B cell (primary cell): Measurements from ENCODE around the gene NT5DC3. TPM values are rescaled to one million over a fixed set of nuclear protein-coding genes. Genes with fewer than 3 reads are reported as not detected.

Experiments
- ATAC-seq: fragments of 200-7000 bp; cut with Tn5 transposase; one replicate; pipeline ENCODE4 v1.10.0; 2021; ENCODE audit warnings: low read depth, mild to moderate bottlenecking, moderate number of reproducible peaks, moderate library complexity
- CTCF ChIA-PET: fragments of 350-600 bp; sonication (Branson Sonifier 250); formaldehyde crosslinking; loops from one replicate; lab custom pipeline; 2021; ENCODE audit warnings: antibody characterized with exemption, inconsistent platforms; lab: Charles Lee
- POLR2A ChIA-PET: fragments of 350-600 bp; sonication (Branson Sonifier 250); formaldehyde crosslinking; loops from one replicate; lab custom pipeline; 2021; ENCODE audit warnings: antibody characterized with exemption; lab: Charles Lee
- DNase-seq: peaks from one replicate; pipeline ENCODE4 v3.0.0; 2013
- H2AFZ ChIP-seq: 2 replicates; pipeline ENCODE4 v1.6.1; 2012; ENCODE audit warnings: mild to moderate bottlenecking, low read depth, low read length; ENCODE audit not compliant: insufficient read depth, poor library complexity, severe bottlenecking
- H3K27ac ChIP-seq, 2 donors: 1 replicate in 1 of 2; 2 replicates in 1 of 2; pipeline ENCODE4 v1.5.1; 2012 to 2013; ENCODE audit warnings: low read length in 2 of 2, mild to moderate bottlenecking in 2 of 2, moderate library complexity in 1 of 2
- H3K27me3 ChIP-seq, 4 experiments: fragments of 200-600 bp in 1 of 4; sonication (generic) in 1 of 4; replicated peaks in 1 of 4; 1 replicate in 2 of 4; 2 replicates in 2 of 4; pipeline versions ENCODE4 v1.6.1 to v1.7.0; 2013 to 2016; ENCODE audit warnings: low read length in 3 of 4, mild to moderate bottlenecking in 2 of 4, mixed read lengths in 1 of 4, moderate library complexity in 1 of 4; ENCODE audit not compliant: insufficient read depth in 4 of 4, control insufficient read depth in 3 of 4; ENCODE audit errors: control extremely low read depth in 1 of 4
- H3K36me3 ChIP-seq, 2 experiments: replicated peaks in 1 of 2; 1 replicate in 1 of 2; 2 replicates in 1 of 2; pipeline versions ENCODE4 v1.6.1 to v1.7.1; 2013; ENCODE audit warnings: low read length in 1 of 2; ENCODE audit not compliant: insufficient read depth in 2 of 2, control insufficient read depth in 1 of 2; ENCODE audit errors: control extremely low read depth in 1 of 2, extremely low read depth in 1 of 2
- H3K4me1 ChIP-seq, 2 donors: fragments of 200-600 bp in 1 of 2; sonication (generic) in 1 of 2; 1 replicate in 1 of 2; 2 replicates in 1 of 2; pipeline versions ENCODE4 v1.5.1 to v1.6.1; 2013 to 2017; ENCODE audit warnings: low read length in 2 of 2; ENCODE audit not compliant: control insufficient read depth in 2 of 2, insufficient read depth in 2 of 2
- H3K4me2 ChIP-seq: replicated peaks from 2 replicates; pipeline ENCODE3; 2012; ENCODE audit warnings: mild to moderate bottlenecking, low read depth, low read length; ENCODE audit not compliant: poor library complexity, severe bottlenecking
- H3K4me3 ChIP-seq, 5 experiments: fragments of 200-600 bp in 1 of 5; sonication (generic) in 1 of 5; 1 replicate in 3 of 5; 2 replicates in 2 of 5; pipeline versions ENCODE4 v1.5.1 to v1.7.0; 2011 to 2016; ENCODE audit warnings: low read length in 4 of 5, mild to moderate bottlenecking in 4 of 5, low read depth in 2 of 5, control low read depth in 1 of 5, moderate library complexity in 1 of 5; ENCODE audit not compliant: insufficient read depth in 1 of 5; ENCODE audit errors: control extremely low read depth in 1 of 5, extremely low read depth in 1 of 5
- H3K79me2 ChIP-seq: fragments of 200-600 bp; sonication (generic); one replicate; pipeline ENCODE4 v1.6.0; 2016; ENCODE audit warnings: low read length; ENCODE audit not compliant: control insufficient read depth, insufficient read depth
- H3K9ac ChIP-seq: fragments of 200-600 bp; sonication (generic); 2 replicates; pipeline ENCODE4 v1.6.1; 2017; ENCODE audit warnings: mild to moderate bottlenecking, low read length, moderate library complexity
- H3K9me3 ChIP-seq, 3 donors: one replicate each; pipeline versions ENCODE4 v1.6.1 to v1.7.1; 2013; ENCODE audit warnings: low read length in 2 of 3; ENCODE audit not compliant: control insufficient read depth in 2 of 3, insufficient read depth in 1 of 3; ENCODE audit errors: control extremely low read depth in 1 of 3
- H4K20me1 ChIP-seq: 2 replicates; pipeline ENCODE4 v1.6.0; 2012; ENCODE audit warnings: mild to moderate bottlenecking, low read length; ENCODE audit not compliant: insufficient read depth, control insufficient read depth, poor library complexity, severe bottlenecking
- H3K27ac Mint-ChIP-seq: one replicate; pipeline ENCODE4 v1.8.0; 2021; ENCODE audit warnings: mixed read lengths
- H3K27me3 Mint-ChIP-seq: one replicate; pipeline ENCODE4 v1.8.0; 2021; ENCODE audit warnings: mixed read lengths
- H3K4me1 Mint-ChIP-seq: one replicate; pipeline ENCODE4 v1.8.0; 2021; ENCODE audit warnings: mixed read lengths
- H3K4me3 Mint-ChIP-seq: one replicate; pipeline ENCODE4 v1.8.0; 2021; ENCODE audit warnings: mixed read lengths
- H3K9me3 Mint-ChIP-seq: one replicate; pipeline ENCODE4 v1.8.0; 2022; ENCODE audit warnings: mixed read lengths; ENCODE audit not compliant: insufficient read depth
- EZH2 ChIP-seq: IDR thresholded peaks from 2 replicates; pipeline ENCODE4 v1.6.1; 2012; ENCODE audit warnings: borderline replicate concordance, low read depth, mild to moderate bottlenecking, moderate library complexity, low read length; ENCODE audit not compliant: insufficient read depth, poor library complexity, severe bottlenecking
- WGBS: methylation state at CpG from one replicate; pipeline ENCODE4 v1.1.5; 2013; ENCODE audit warnings: missing lambda C conversion rate; ENCODE audit not compliant: insufficient coverage; 5-methylcytosine and 5-hydroxymethylcytosine counted together
- intact Hi-C: fragments of 100-400 bp; cut with micrococcal nuclease; formaldehyde crosslinking; loops from one replicate; pipeline ENCODE4 v1.10.0; 2022
- polyA plus RNA-seq: library from polyadenylated mRNA; depleted of rRNA; stranded (reverse); fragments of >200 nt; gene quantifications from 2 replicates; pipeline ENCODE4 v1.2.3, GENCODE V29; 2012
- total RNA-seq, 2 donors: library from RNA; stranded (reverse); fragments of 120-200 nt in 1 of 2; gene quantifications; 1 replicate in 1 of 2; 2 replicates in 1 of 2; pipeline versions ENCODE4 v1.2.3 to v1.2.4, GENCODE V29; 2013 to 2022
- TF ChIP-seq, protein P1 (sequence below): fragments of 200-600 bp; IDR thresholded peaks from one replicate; pipeline ENCODE4 v1.8.0; 2022; ENCODE audit warnings: antibody characterized with exemption, mild to moderate bottlenecking

The NT5DC3 gene
- total and polyA plus RNA-seq, 2 donors (not counting 1 experiment from before 2014, with no cell fraction given): 4.4 to 10.6 TPM

DNA sequence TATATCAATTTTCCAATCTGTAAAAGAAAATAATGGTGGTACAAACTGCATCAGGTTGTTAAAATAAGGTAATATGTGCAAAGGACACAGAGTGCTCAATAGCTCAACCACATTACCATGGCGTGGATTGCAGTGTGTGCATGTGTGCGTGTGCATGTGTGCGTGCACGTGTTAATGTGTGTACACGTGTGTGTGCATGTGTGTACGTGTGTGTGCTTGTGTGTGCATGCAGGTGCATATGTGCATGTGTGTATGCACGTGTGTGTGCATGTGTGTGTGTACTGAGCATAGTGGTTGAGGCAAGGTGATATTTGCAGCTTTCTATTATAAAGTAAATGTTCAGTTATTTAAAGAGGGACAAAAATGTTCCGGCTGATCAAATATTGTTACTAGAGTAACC, 115.6 kb downstream of the NT5DC3 start:
- Histone ChIP-seq H3K27me3 (no peaks in the 10 kb centered on the region), H3K36me3 (no peaks in the 10 kb centered on the region), H3K4me2 (no peak overlapping the region), H3K9ac (no peak overlapping the region), H3K4me3 (no peak overlapping the region), H3K9me3 (no peaks in the 10 kb centered on the region), H3K79me2 (no peaks in the 10 kb centered on the region), H4K20me1 (no peaks in the 10 kb centered on the region), H2AFZ (no peak overlapping the region), H3K4me1 (no peaks in the 10 kb centered on the region), H3K27ac (no peak overlapping the region)
- Mint-ChIP-seq H3K4me3 (no peak overlapping the region), H3K9me3 (no peaks in the 10 kb centered on the region), H3K27ac (no peak overlapping the region), H3K4me1 (no peaks in the 10 kb centered on the region), H3K27me3 (no peaks in the 10 kb centered on the region)
- no peak for ATAC-seq
- DNase-seq: no peak
- ChIA-PET POLR2A (no interaction called here), CTCF (interaction anchor here (1.0 kb wide), 1 partner anchor 842 kb away, joined by 3 read pairs; no protein-coding TSS in a partner anchor)
- intact Hi-C loops: no loop called here
- TF ChIP-seq, protein P1, sequence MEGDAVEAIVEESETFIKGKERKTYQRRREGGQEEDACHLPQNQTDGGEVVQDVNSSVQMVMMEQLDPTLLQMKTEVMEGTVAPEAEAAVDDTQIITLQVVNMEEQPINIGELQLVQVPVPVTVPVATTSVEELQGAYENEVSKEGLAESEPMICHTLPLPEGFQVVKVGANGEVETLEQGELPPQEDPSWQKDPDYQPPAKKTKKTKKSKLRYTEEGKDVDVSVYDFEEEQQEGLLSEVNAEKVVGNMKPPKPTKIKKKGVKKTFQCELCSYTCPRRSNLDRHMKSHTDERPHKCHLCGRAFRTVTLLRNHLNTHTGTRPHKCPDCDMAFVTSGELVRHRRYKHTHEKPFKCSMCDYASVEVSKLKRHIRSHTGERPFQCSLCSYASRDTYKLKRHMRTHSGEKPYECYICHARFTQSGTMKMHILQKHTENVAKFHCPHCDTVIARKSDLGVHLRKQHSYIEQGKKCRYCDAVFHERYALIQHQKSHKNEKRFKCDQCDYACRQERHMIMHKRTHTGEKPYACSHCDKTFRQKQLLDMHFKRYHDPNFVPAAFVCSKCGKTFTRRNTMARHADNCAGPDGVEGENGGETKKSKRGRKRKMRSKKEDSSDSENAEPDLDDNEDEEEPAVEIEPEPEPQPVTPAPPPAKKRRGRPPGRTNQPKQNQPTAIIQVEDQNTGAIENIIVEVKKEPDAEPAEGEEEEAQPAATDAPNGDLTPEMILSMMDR: no peak
- TF ChIP-seq EZH2: no peak
- 94% methylated on average over 3 of the region's 8 CpGs for WGBS

Other genes with a start within 250 kb of the NT5DC3 start
- 203 and 207 TPM in 2 replicates for gene HSP90B1, start 89.2 kb upstream of the NT5DC3 start, total RNA-seq
- gene HSP90B1, start 89.2 kb upstream of the NT5DC3 start, polyA plus RNA-seq: 94.5 and 142 TPM in 2 replicates
- 35.5 and 40.5 TPM in 2 replicates for gene TDG, start 124.6 kb upstream of the NT5DC3 start, total RNA-seq
- gene TDG, start 124.6 kb upstream of the NT5DC3 start, polyA plus RNA-seq: 8.6 and 14.9 TPM in 2 replicates
- gene GLT8D2, start 209.0 kb upstream of the NT5DC3 start, total RNA-seq: not detected in 2 replicates
- 0.09 TPM in 1 of 2 replicates, not detected in the other for gene GLT8D2, start 209.0 kb upstream of the NT5DC3 start, polyA plus RNA-seq
- 10.5 and 11.6 TPM in 2 replicates for gene HCFC2, start 223.3 kb upstream of the NT5DC3 start, total RNA-seq
- gene HCFC2, start 223.3 kb upstream of the NT5DC3 start, polyA plus RNA-seq: 8.2 and 11.1 TPM in 2 replicates